GM12878 (cell line): ENCODE measurements around the gene LCE1F. TPM values are rescaled to one million over a fixed set of nuclear protein-coding genes. Genes with fewer than 3 reads are reported as not detected.

Source experiments
- BHLHE40 ChIP-seq, 2 experiments: fragments of 450-650 bp in 1 of 2; IDR thresholded peaks; 2 replicates each; pipeline ENCODE4 v1.6.1; 2011 to 2017; ENCODE audit warnings: low read depth in 2 of 2, borderline replicate concordance in 1 of 2, improper control_type of control experiment in 1 of 2, low read length in 1 of 2, mild to moderate bottlenecking in 1 of 2
- GATAD2B ChIP-seq: fragments of 450-650 bp; conservative IDR thresholded peaks from 2 replicates; pipeline ENCODE4 v1.6.1; 2017; ENCODE audit warnings: low read depth, mild to moderate bottlenecking, moderate library complexity
- HSF1 ChIP-seq: fragments of 150-350 bp; IDR thresholded peaks from 2 replicates; pipeline ENCODE4 v1.6.1; 2014; ENCODE audit warnings: mild to moderate bottlenecking, low read depth, low read length
- PBX3 ChIP-seq: IDR thresholded peaks from 2 replicates; pipeline ENCODE4 v1.6.1; 2011; ENCODE audit warnings: mild to moderate bottlenecking, low read depth, low read length, moderate library complexity; ENCODE audit not compliant: insufficient replicate concordance
- RCOR1 ChIP-seq: conservative IDR thresholded peaks from 2 replicates; pipeline ENCODE4 v1.6.1; 2012; ENCODE audit warnings: low read depth, low read length, improper control_type of control experiment
- YY1 ChIP-seq: IDR thresholded peaks from 2 replicates; pipeline ENCODE4 v1.6.1; 2011; ENCODE audit warnings: low read depth, mild to moderate bottlenecking, low read length
- ZBED1 ChIP-seq: IDR thresholded peaks from 2 replicates; pipeline ENCODE4 v1.6.1; 2016; ENCODE audit warnings: borderline replicate concordance
- polyA plus RNA-seq, 11 experiments: library from polyadenylated mRNA; depleted of rRNA in 4 of 11; unstranded in 6 of 11; stranded (reverse) in 5 of 11; fragments of >200 nt; fragmentation: Nextera tagmentation in 4 of 11; fragmentation: Illumina TruSeq in 1 of 11; extraction: Ambion mirVana in 4 of 11; extraction: Trizol in 1 of 11; gene quantifications; 1 replicate in 1 of 11; 2 replicates in 10 of 11; pipeline versions ENCODE4 v1.2.1 to v1.2.3, GENCODE V29; 2011 to 2016; ENCODE audit warnings: inconsistent platforms in 2 of 11, missing spikeins in 2 of 11, low read depth in 1 of 11
- total RNA-seq, 4 experiments: library from RNA; depleted of rRNA in 3 of 4; stranded (reverse); fragments of >200 nt in 3 of 4; fragmentation: Illumina TruSeq in 1 of 4; extraction: Trizol in 1 of 4; gene quantifications; 2 replicates each; pipeline versions ENCODE4 v1.2.1 to v1.2.3, GENCODE V29; 2013 to 2021
- TF ChIP-seq, protein P1 (sequence below): fragments of 450-650 bp; IDR thresholded peaks from 2 replicates; pipeline ENCODE4 v1.6.1; 2016; ENCODE audit warnings: mild to moderate bottlenecking, moderate library complexity, borderline replicate concordance

Gene LCE1F
- total and polyA plus RNA-seq, 10 of the 15 experiments (the other 5 are each of a cell fraction or from before 2014, with no cell fraction given), result 0.72 to 0.96 TPM; not detected in 8

GRCh38 chr1:152752225-152752624 lies 22.7 kb upstream of the LCE1F start (continued):
- TF ChIP-seq, protein P1, sequence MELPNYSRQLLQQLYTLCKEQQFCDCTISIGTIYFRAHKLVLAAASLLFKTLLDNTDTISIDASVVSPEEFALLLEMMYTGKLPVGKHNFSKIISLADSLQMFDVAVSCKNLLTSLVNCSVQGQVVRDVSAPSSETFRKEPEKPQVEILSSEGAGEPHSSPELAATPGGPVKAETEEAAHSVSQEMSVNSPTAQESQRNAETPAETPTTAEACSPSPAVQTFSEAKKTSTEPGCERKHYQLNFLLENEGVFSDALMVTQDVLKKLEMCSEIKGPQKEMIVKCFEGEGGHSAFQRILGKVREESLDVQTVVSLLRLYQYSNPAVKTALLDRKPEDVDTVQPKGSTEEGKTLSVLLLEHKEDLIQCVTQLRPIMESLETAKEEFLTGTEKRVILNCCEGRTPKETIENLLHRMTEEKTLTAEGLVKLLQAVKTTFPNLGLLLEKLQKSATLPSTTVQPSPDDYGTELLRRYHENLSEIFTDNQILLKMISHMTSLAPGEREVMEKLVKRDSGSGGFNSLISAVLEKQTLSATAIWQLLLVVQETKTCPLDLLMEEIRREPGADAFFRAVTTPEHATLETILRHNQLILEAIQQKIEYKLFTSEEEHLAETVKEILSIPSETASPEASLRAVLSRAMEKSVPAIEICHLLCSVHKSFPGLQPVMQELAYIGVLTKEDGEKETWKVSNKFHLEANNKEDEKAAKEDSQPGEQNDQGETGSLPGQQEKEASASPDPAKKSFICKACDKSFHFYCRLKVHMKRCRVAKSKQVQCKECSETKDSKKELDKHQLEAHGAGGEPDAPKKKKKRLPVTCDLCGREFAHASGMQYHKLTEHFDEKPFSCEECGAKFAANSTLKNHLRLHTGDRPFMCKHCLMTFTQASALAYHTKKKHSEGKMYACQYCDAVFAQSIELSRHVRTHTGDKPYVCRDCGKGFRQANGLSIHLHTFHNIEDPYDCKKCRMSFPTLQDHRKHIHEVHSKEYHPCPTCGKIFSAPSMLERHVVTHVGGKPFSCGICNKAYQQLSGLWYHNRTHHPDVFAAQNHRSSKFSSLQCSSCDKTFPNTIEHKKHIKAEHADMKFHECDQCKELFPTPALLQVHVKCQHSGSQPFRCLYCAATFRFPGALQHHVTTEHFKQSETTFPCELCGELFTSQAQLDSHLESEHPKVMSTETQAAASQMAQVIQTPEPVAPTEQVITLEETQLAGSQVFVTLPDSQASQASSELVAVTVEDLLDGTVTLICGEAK, result no peak
- no peak for TF ChIP-seq HSF1
- no peak for TF ChIP-seq YY1
- TF ChIP-seq GATAD2B, result no peak
- TF ChIP-seq BHLHE40 (IDR thresholded peaks at IDR 0.05; ENCODE audit: borderline replicate concordance in 1 of 2, low read depth in 2 of 2, low read length in 1 of 2), result no peak
- no peak for TF ChIP-seq ZBED1
- TF ChIP-seq RCOR1, result no peak
- no peak for TF ChIP-seq PBX3
- TF ChIP-seq, all 136 proteins: peak for 0
